GM13976 (cell line): ENCODE results near the gene GFOD2.

Source experiments
- DNase-seq: peaks from one replicate; pipeline ENCODE4 v3.0.0; 2012; ENCODE audit warnings: low spot score
- in situ Hi-C: fragments of 300-500 bp; cut with MboI; formaldehyde crosslinking; loops from one replicate; pipeline ENCODE4 v1.12.0; 2022; ENCODE audit warnings: low sequenced_read_pairs, mixed read lengths, inconsistent platforms; ENCODE audit not compliant: unreplicated experiment
- TF ChIP-seq, protein P1 (sequence below): IDR thresholded peaks from 2 replicates; pipeline ENCODE4 v1.5.1; 2012; ENCODE audit warnings: borderline replicate concordance, mild to moderate bottlenecking; ENCODE audit not compliant: insufficient read depth; ENCODE audit errors: extremely low read depth, missing control alignments, control extremely low read depth

Gene GFOD2

DNA sequence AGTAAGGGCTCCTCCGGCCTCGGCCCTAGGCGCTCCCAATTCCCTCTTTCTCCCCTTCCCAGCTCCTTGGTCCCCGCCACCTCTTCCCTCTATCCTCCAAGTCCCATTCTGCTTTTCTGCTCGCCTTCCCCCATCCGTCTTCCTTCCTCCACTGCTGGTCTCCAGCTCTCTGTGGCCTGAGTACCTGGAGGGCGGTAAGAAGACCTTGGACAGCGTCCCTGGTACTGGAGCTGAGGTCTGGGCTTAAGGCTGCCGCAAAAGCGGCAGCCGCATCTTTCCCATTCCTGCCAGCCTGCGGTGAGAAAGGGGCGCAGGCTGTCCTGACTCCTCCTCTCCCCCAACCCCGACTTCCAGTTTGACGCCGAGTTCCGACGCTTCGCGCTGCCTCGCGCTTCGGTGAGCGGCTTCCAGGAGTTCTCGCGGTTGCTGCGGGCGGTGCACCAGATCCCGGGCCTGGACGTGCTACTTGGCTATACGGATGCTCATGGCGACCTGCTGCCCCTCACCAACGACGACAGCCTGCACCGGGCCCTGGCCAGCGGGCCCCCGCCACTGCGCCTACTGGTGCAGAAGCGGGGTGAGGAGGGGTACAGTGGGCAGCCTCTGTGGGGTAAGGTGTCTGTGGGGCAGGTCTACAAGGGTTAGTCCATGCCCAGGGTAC is 57.9 kb downstream of the GFOD2 start:
- in situ Hi-C loops, result no loop called here
- no peak for DNase-seq
- TF ChIP-seq, protein P1, sequence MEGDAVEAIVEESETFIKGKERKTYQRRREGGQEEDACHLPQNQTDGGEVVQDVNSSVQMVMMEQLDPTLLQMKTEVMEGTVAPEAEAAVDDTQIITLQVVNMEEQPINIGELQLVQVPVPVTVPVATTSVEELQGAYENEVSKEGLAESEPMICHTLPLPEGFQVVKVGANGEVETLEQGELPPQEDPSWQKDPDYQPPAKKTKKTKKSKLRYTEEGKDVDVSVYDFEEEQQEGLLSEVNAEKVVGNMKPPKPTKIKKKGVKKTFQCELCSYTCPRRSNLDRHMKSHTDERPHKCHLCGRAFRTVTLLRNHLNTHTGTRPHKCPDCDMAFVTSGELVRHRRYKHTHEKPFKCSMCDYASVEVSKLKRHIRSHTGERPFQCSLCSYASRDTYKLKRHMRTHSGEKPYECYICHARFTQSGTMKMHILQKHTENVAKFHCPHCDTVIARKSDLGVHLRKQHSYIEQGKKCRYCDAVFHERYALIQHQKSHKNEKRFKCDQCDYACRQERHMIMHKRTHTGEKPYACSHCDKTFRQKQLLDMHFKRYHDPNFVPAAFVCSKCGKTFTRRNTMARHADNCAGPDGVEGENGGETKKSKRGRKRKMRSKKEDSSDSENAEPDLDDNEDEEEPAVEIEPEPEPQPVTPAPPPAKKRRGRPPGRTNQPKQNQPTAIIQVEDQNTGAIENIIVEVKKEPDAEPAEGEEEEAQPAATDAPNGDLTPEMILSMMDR, result no peak

DNA sequence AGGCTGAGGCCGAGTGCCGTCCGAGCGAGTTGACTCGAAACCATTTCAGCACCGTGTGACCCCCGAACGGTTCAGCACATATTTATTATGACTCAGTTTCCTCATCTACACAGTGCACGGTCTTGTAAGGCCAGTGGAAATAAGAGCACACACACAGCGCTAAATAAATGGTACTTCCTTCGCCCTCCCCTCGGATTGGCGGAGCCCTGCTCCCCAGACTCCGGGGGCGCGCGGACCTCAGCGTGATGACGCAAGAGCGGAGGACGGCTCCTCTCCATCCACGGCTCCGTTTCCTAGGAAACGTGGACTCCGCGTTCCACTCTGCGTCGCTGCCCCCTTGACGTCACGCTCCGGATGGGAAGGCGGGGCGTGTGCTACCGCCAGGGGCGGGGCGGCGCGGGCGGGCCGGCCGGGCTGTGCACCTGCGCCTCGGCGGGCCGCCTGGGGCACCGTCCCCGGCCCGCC is 58.5 kb downstream of the GFOD2 start, which contains the start of gene PARD6A:
PARD6A (plus strand) TSS at position 397 of the 465 bp plus-strand sequence. CDS start 79 bp downstream, outside the sequence.
- DNase-seq, result peak; percentile 100
- in situ Hi-C loops, result no loop called here
- TF ChIP-seq, protein P1, result no peak

DNA sequence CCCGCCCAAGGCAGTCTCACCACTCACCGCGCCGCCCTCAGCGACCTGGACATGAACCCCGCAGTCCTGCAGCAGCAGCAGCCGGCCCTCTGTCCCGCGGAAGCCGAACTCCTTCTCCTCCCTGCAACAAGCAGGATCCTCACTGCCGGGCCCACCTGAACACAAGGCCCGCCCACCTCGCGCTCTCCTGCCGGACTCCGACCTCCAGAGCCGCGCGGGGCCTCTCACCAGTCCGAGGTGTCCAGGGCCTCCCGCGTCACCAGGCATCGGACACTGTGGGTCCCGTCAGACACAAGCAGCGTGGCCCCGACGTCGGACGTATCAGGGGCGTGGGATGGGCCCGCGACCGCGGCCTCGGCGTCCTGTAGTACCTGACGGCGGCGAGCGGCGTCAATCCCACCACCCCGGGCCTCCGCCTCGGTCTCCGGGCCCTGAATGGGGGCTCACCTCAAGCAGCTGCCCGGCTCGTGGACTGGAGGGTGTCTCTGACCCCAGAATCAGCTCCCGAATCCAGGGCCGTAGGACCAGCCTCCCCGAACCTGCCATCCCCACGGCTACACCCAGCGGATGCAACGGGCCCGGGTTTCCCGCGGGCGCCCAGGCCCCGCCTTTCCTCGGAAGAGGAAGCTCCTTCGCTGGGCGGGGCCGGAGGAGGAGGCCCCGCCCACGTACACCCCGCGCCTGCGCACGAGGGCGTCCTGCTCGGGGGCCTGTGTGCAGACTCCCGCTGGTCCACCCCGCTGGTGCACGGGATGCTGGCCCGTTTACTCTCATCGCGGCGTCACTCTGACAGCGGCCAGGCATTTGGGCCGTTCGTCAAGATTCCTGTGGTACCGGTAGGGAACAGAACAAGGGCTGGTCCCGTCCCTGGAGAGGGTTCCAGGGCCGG is 59.2 kb downstream of the GFOD2 start, which contains the start of gene ACD:
ACD (minus strand) TSS at position 586 of the 889 bp plus-strand sequence; CDS start at position 546, 40 bp downstream.
- peak; percentile 100 for DNase-seq
- in situ Hi-C loops, result no loop called here
- TF ChIP-seq, protein P1, result no peak

DNA sequence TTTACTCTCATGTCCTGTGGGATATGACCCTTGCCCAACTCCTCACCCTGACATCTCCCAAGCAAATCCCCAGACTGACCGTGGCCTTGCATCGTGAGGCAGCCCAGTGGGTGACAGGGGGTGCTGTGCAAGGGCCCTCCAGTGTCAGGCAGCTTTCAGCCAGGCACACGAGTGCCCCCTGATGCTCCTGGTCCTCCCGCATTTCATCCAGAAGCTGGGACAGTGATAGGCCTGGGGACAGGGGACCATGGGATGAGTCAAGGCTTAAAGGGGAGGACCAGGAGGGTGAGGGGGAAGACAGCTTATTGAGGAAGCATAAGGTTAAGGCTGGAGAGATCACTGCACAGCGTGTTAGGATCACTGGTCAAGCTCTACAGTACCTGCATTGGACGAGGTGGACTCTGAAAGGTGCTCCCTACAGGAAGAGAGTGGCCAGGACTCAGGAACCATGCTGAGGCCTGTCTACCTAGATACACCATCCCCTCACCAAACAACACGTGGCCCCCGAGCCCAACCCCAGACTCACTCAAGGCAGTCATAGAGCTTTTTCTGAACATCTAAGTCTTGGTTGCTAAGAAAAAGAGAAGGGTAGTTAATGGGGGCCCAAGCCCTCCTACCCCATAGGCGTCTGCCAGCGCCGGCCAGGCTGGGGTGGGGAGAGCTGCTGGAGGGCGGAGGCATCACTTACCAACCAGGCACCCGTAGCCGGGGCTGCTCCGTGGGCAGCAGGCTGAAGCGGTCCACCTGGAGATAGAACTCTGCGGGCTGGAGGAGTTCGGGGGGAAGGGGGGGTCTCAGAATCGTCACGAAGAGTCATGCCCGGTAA is 60.1 kb downstream of the GFOD2 start:
- DNase-seq, result no peak

DNA sequence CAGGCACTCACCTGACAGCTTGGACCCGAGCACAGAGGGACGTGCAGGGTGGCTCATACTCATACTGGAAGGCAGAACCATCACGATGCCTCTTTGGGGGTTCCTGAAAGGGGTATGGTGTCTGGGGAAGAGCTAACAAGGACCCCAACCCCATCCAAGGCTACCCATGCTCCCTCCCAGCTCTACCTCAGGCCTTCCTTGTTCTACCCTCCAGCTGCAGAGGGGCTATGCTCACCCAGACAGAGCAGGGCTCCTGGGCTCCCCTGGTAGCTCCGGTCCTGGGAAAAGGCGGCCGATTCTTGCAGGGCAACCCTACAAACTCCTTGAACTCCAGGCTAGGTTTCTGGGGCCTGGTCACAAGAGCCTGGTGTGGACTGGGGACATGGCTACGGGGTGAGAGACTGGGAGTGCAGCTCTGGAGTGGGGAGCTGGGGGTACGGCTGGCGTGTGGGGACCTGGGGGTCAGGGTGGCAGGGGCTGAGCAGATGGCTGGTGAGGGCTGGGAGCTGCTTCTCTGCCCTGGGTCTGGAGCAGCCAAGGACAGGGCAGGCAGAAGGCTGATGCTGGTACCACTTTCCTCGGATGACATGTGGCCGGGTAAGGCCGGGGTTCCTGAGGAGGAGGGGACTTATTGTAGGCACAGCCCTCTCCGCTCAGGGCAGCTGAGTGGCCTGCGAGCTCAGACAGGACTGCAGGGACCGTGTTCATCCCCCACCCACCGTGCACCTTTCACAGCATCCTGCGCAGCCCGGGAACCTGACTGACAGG is 61.2 kb downstream of the GFOD2 start:
- TF ChIP-seq, protein P1, result no peak
- in situ Hi-C loops, result no loop called here
- DNase-seq, result no peak

More for the DNA sequence above, 60.1 kb downstream of the GFOD2 start:
- in situ Hi-C loops, result no loop called here
- TF ChIP-seq, protein P1, result no peak
